Esophagus squamous epithelium (tissue), 5 donors: ENCODE results near the gene ADGRL2. TPM values are rescaled to one million over a fixed set of nuclear protein-coding genes. Genes with fewer than 3 reads are reported as not detected.
"Not testable (repeated sequence)": the region's sequence is repeated elsewhere in the genome, so short reads cannot be mapped to it uniquely, and the experiment has no call there.

Source experiments
- DNase-seq: peaks from one replicate; lab custom pipeline; 2025; lab: John Stamatoyannopoulos, UW
- H3K27ac ChIP-seq, 4 donors: fragments of 200-600 bp; sonication (generic); one replicate each; pipeline ENCODE4 v1.5.1; 2016 to 2019; ENCODE audit warnings: mild to moderate bottlenecking in 1 of 4
- H3K27me3 ChIP-seq, 4 donors: fragments of 200-600 bp; sonication (generic); 1 replicate in 3 of 4; 2 replicates in 1 of 4; pipeline versions ENCODE4 v1.5.1 to v1.6.0; 2017 to 2021; ENCODE audit warnings: antibody characterized with exemption in 1 of 4
- H3K36me3 ChIP-seq, 3 donors: fragments of 200-600 bp; sonication (generic); one replicate each; pipeline ENCODE4 v1.5.1; 2016 to 2019
- H3K4me1 ChIP-seq, 3 donors: fragments of 200-600 bp; sonication (generic); one replicate each; pipeline ENCODE4 v1.5.1; 2017 to 2019
- H3K4me3 ChIP-seq, 4 donors: fragments of 200-600 bp; sonication (generic); 1 replicate in 3 of 4; 2 replicates in 1 of 4; pipeline ENCODE4 v1.5.1; 2016 to 2019; ENCODE audit warnings: mild to moderate bottlenecking in 2 of 4, moderate library complexity in 1 of 4
- H3K9me3 ChIP-seq, 3 donors: fragments of 200-600 bp; sonication (generic); one replicate each; pipeline ENCODE4 v1.5.1; 2016 to 2019
- CTCF ChIP-seq, 6 experiments: fragments of 450-650 bp in 4 of 6; fragments of 200-600 bp in 2 of 6; sonication (generic) in 2 of 6; IDR thresholded peaks; one replicate each; pipeline ENCODE4 v1.5.1; 2016 to 2019; ENCODE audit warnings: antibody characterized with exemption in 6 of 6, mild to moderate bottlenecking in 4 of 6, moderate library complexity in 4 of 6
- POLR2A ChIP-seq, 4 donors: fragments of 450-650 bp; IDR thresholded peaks; one replicate each; pipeline ENCODE4 v1.6.1; 2017; ENCODE audit warnings: antibody characterized with exemption in 4 of 4, mild to moderate bottlenecking in 4 of 4, moderate library complexity in 3 of 4
- WGBS, 2 donors: methylation state at CpG; one replicate each; pipeline ENCODE4 v1.1.5; 2018; 5-methylcytosine and 5-hydroxymethylcytosine counted together
- intact Hi-C: fragments of 100-400 bp; cut with DNase I; formaldehyde crosslinking; loops from one replicate; pipeline ENCODE4 v1.15.0; 2022
- total RNA-seq, 4 donors: library from RNA; depleted of rRNA; stranded (reverse); fragments of >200 nt; gene quantifications; one replicate each; pipeline ENCODE4 v1.1.0, GENCODE V29; 2016
- donor health status: DM: yes; HTN: yes; CAD: no.

Gene ADGRL2
- total RNA-seq, 4 donors from 2014 or later = 37.2 to 63.7 (median 59.7) TPM

GRCh38 chr1:81880781-81881180 is 80.0 kb downstream of the ADGRL2 start:
- intact Hi-C loops = no loop called here
- Histone ChIP-seq H3K27me3 (no peaks in the 10 kb centered on the region), H3K4me1 (peaks cover 4 to 34% (median 6%) of the 10 kb centered on the region in 3 donors), H3K36me3 (no peaks in the 10 kb centered on the region), H3K27ac (no peak overlapping the region), H3K9me3 (no peaks in the 10 kb centered on the region), H3K4me3 (no peak overlapping the region)
- TF ChIP-seq POLR2A (IDR thresholded peaks at IDR 0.05) (no peak), CTCF (IDR thresholded peaks at IDR 0.05) (no peak)
- no peak for DNase-seq
- 84 to 87% methylated on average over 1 of the region's 1 CpG for WGBS, 2 donors

GRCh38 chr1:81885291-81885690 is 84.6 kb downstream of the ADGRL2 start:
- no peaks in the 10 kb centered on the region for H3K27me3 ChIP-seq
- H3K4me1 ChIP-seq = peaks cover 0 to 10% (median 0%) of the 10 kb centered on the region in 3 donors
- no peaks in the 10 kb centered on the region for H3K36me3 ChIP-seq
- no peak for TF ChIP-seq POLR2A (IDR thresholded peaks at IDR 0.05)
- no peak for TF ChIP-seq CTCF (IDR thresholded peaks at IDR 0.05)
- intact Hi-C loops = no loop called here
- no peak overlapping the region for H3K27ac ChIP-seq
- no peaks in the 10 kb centered on the region for H3K9me3 ChIP-seq
- 45 to 75% methylated on average over 4 of the region's 4 CpGs for WGBS, 2 donors
- H3K4me3 ChIP-seq = no peak overlapping the region
- no peak for DNase-seq

- H3K9me3 ChIP-seq, intact Hi-C loops, H3K36me3 ChIP-seq, H3K27ac ChIP-seq, H3K27me3 ChIP-seq, DNase-seq, H3K4me1 ChIP-seq, H3K4me3 ChIP-seq: not testable (repeated sequence)
- WGBS, 2 donors = 85 to 87% methylated on average over 6 of the region's 6 CpGs
These were observed 85.6 kb downstream of the ADGRL2 start for GRCh38 chr1:81886292-81886691.

DNA sequence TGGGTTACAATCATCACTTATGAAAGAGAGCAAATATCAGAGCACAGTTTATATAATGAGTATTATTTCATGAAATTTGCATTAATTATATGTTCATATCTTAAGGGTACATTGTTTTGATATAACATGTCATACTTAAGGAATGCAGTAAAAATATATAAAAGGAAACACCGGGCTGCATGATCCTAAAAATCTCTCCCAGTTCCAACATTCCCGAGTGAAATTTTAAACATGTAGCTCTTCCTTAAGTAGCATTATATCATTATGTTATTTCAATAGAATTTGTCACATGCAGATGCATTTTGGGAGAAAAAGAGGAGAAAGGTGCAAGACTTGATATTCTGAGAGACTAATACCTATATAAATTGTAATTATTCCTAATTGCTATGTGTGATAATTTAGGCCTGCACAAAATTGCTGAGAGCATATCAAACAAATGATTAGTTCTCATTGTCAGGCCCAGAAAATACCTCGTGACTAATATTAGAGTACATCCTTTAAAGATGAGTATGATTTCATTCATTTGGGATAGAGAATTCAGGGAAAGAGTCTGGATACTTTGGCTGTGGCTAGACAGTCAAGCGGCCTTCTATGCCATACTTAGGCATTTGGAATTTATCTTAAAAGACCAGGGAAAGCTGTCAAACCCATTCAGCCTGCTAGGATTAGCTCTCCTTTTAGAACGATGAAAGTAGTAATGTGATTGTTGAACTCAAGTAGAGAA is 86.8 kb downstream of the ADGRL2 start:
- intact Hi-C loops = no loop called here
- no peaks in the 10 kb centered on the region for H3K4me1 ChIP-seq

GRCh38 chr1:81889166-81889565 is 88.4 kb downstream of the ADGRL2 start:
- no peak overlapping the region for H3K27ac ChIP-seq
- 82 to 85% methylated on average over 4 of the region's 4 CpGs for WGBS, 2 donors
- no peaks in the 10 kb centered on the region for H3K27me3 ChIP-seq
- DNase-seq = no peak
- intact Hi-C loops = no loop called here
- no peaks in the 10 kb centered on the region for H3K9me3 ChIP-seq
- TF ChIP-seq CTCF (IDR thresholded peaks at IDR 0.05) (no peak), POLR2A (IDR thresholded peaks at IDR 0.05) (no peak)
- no peak overlapping the region for H3K4me3 ChIP-seq
- H3K4me1 ChIP-seq = no peaks in the 10 kb centered on the region
- H3K36me3 ChIP-seq = no peaks in the 10 kb centered on the region

More for the DNA sequence above, 86.8 kb downstream of the ADGRL2 start:
- Histone ChIP-seq H3K27me3 (no peaks in the 10 kb centered on the region), H3K36me3 (no peaks in the 10 kb centered on the region), H3K27ac (no peak overlapping the region), H3K4me3 (no peak overlapping the region), H3K9me3 (no peaks in the 10 kb centered on the region)
- TF ChIP-seq POLR2A (IDR thresholded peaks at IDR 0.05) (no peak), CTCF (IDR thresholded peaks at IDR 0.05) (no peak)
- no peak for DNase-seq
- WGBS, 2 donors = 63 to 72% methylated on average over 5 of the region's 5 CpGs
